ENCODE results near the gene PHLDB2. TPM values are rescaled to one million over a fixed set of nuclear protein-coding genes. Genes with fewer than 3 reads are reported as not detected.

Gene PHLDB2
- total RNA-seq, 1 donor from 2014 or later: 45.5 TPM

- Histone ChIP-seq H3K27me3 (ENCODE audit: control insufficient read depth, insufficient read depth, low read length) (no peaks in the 10 kb centered on the region), H3K36me3 (ENCODE audit: control insufficient read depth, insufficient read depth, low read length) (peaks cover 19% of the 10 kb centered on the region), H3K4me3 (ENCODE audit: low read depth, low read length) (no peak overlapping the region)
- DNase-seq (ENCODE audit: low read depth) (no peak), FAIRE-seq (peak; percentile 28)
- TF ChIP-seq, protein P1, sequence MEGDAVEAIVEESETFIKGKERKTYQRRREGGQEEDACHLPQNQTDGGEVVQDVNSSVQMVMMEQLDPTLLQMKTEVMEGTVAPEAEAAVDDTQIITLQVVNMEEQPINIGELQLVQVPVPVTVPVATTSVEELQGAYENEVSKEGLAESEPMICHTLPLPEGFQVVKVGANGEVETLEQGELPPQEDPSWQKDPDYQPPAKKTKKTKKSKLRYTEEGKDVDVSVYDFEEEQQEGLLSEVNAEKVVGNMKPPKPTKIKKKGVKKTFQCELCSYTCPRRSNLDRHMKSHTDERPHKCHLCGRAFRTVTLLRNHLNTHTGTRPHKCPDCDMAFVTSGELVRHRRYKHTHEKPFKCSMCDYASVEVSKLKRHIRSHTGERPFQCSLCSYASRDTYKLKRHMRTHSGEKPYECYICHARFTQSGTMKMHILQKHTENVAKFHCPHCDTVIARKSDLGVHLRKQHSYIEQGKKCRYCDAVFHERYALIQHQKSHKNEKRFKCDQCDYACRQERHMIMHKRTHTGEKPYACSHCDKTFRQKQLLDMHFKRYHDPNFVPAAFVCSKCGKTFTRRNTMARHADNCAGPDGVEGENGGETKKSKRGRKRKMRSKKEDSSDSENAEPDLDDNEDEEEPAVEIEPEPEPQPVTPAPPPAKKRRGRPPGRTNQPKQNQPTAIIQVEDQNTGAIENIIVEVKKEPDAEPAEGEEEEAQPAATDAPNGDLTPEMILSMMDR (IDR thresholded peaks at IDR 0.05; ENCODE audit: insufficient read depth, low read length, severe bottlenecking): no peak
Observed at GRCh38 chr3:111924283-111924682, 65.2 kb downstream of the PHLDB2 start.

GRCh38 chr3:111926266-111926676 lies 67.2 kb downstream of the PHLDB2 start:
- DNase-seq (ENCODE audit: low read depth) (no peak), FAIRE-seq (no peak)
- TF ChIP-seq, protein P1 (IDR thresholded peaks at IDR 0.05; ENCODE audit: insufficient read depth, low read length, severe bottlenecking): no peak
- Histone ChIP-seq H3K36me3 (ENCODE audit: control insufficient read depth, insufficient read depth, low read length) (peaks cover 14% of the 10 kb centered on the region), H3K4me3 (ENCODE audit: low read depth, low read length) (no peak overlapping the region), H3K27me3 (ENCODE audit: control insufficient read depth, insufficient read depth, low read length) (no peaks in the 10 kb centered on the region)

DNA sequence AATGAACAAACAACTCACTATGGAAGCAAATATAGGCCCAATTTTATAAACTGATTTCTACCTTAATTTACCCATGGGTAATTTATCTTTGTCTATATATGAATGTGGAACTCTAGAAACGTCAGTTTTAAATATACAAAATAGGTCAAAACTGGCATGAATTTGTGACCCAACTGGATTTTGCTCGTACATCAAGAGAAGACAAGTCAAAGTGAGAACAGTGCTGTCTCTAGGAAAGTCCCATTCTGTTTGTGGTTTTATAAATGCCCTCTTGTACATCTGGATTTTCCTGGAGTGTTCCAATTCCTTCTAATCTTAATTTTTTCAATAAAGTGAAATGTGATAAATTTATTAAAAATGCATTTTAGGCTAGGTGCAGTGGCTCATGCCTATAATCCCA lies 69.5 kb downstream of the PHLDB2 start:
- Histone ChIP-seq H3K4me3 (ENCODE audit: low read depth, low read length) (no peak overlapping the region), H3K27me3 (ENCODE audit: control insufficient read depth, insufficient read depth, low read length) (no peaks in the 10 kb centered on the region), H3K36me3 (ENCODE audit: control insufficient read depth, insufficient read depth, low read length) (peaks cover 15% of the 10 kb centered on the region)
- FAIRE-seq (no peak), DNase-seq (ENCODE audit: low read depth) (no peak)
- TF ChIP-seq, protein P1 (IDR thresholded peaks at IDR 0.05; ENCODE audit: insufficient read depth, low read length, severe bottlenecking): no peak

GRCh38 chr3:111929484-111929883 lies 70.4 kb downstream of the PHLDB2 start:
- FAIRE-seq (no peak), DNase-seq (ENCODE audit: low read depth) (no peak)
- Histone ChIP-seq H3K36me3 (ENCODE audit: control insufficient read depth, insufficient read depth, low read length) (peaks cover 11% of the 10 kb centered on the region), H3K4me3 (ENCODE audit: low read depth, low read length) (no peak overlapping the region), H3K27me3 (ENCODE audit: control insufficient read depth, insufficient read depth, low read length) (no peaks in the 10 kb centered on the region)
- TF ChIP-seq, protein P1 (IDR thresholded peaks at IDR 0.05; ENCODE audit: insufficient read depth, low read length, severe bottlenecking): no peak

DNA sequence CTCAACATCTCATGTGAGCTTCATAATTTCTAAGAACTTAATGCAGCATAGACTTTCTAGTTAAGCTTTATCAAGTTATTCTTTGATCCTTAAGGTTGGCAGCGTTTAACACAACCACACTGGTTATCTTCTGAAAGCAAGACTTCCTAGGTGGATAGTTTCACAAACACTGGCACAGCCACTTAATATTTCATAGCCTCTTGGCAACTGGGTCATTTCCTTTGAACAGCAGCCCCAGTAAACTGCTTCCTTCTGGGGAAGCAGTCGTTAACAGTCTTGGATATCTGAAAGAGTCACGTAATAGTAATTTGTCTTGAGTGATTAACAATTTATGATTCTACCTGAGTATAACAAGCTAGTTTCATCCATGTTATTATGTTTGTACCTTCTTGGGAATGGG lies 73.9 kb downstream of the PHLDB2 start:
- peaks cover 9% of the 10 kb centered on the region for H3K36me3 ChIP-seq (ENCODE audit: control insufficient read depth, insufficient read depth, low read length)
- DNase-seq (ENCODE audit: low read depth) (no peak), FAIRE-seq (no peak)
- TF ChIP-seq, protein P1 (IDR thresholded peaks at IDR 0.05; ENCODE audit: insufficient read depth, low read length, severe bottlenecking): no peak
- no peak overlapping the region for H3K4me3 ChIP-seq (ENCODE audit: low read depth, low read length)
- H3K27me3 ChIP-seq (ENCODE audit: control insufficient read depth, insufficient read depth, low read length): no peaks in the 10 kb centered on the region

DNA sequence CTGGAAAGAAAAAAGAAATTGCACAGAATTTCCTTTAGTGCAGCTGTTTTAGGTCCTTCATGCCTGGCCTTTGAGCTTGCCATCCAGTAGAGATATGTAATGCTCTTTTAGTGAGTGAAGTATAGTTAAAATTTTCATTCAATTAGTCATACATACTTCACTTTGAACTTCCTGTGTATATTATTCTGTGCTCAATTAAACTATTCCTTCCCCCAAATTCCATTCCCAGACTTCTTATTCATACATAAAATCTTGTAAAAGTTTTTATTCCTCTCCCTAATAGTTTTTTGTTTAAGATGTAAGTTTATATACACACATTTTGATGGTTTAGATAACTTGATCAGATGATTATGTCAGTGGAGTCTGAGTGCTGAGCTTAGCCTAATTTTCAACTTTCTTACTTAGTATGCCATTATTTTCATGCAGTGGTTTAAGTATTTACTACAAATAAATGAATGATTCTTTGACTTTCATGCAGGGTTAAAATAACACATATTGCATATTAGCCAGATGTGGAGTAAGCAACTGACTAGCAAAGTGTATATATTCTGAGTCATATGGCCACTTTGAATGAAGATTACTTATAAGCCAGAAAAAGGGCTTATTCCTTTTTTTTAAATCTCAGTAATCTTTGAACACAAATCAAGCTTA lies 77.3 kb downstream of the PHLDB2 start:
- TF ChIP-seq, protein P1 (IDR thresholded peaks at IDR 0.05; ENCODE audit: insufficient read depth, low read length, severe bottlenecking): no peak
- FAIRE-seq (no peak), DNase-seq (ENCODE audit: low read depth) (peak; percentile 68)
- H3K36me3 ChIP-seq (ENCODE audit: control insufficient read depth, insufficient read depth, low read length): peaks cover 10% of the 10 kb centered on the region
- no peaks in the 10 kb centered on the region for H3K27me3 ChIP-seq (ENCODE audit: control insufficient read depth, insufficient read depth, low read length)
- H3K4me3 ChIP-seq (ENCODE audit: low read depth, low read length): no peak overlapping the region
